SK-N-SH (cell line): ENCODE measurements around the gene TSHZ2.

Experiments used
- CHD2 ChIP-seq: fragments of 150-350 bp; IDR thresholded peaks from 2 replicates; pipeline ENCODE4 v1.6.1; 2018; ENCODE audit warnings: low read length; ENCODE audit not compliant: partially characterized antibody
- FOXM1 ChIP-seq: IDR thresholded peaks from 2 replicates; pipeline ENCODE4 v1.4.0; 2012; ENCODE audit warnings: low read depth, mild to moderate bottlenecking
- SIN3A ChIP-seq: IDR thresholded peaks from 2 replicates; pipeline ENCODE4 v1.6.1; 2012; ENCODE audit warnings: low read depth, mild to moderate bottlenecking, low read length, moderate library complexity, borderline replicate concordance
- TCF12 ChIP-seq: IDR thresholded peaks from 2 replicates; pipeline ENCODE4 v1.4.0; 2012
- TF ChIP-seq, protein P1 (sequence below): IDR thresholded peaks from 2 replicates; pipeline ENCODE4 v1.6.1; 2012; ENCODE audit warnings: mild to moderate bottlenecking, low read depth, low read length, moderate library complexity
- TF ChIP-seq, protein P2 (sequence below): fragments of 200-600 bp; sonication (generic); IDR thresholded peaks from 2 replicates; pipeline ENCODE4 v1.6.1; 2017; ENCODE audit warnings: antibody characterized with exemption, mild to moderate bottlenecking, moderate library complexity

DNA sequence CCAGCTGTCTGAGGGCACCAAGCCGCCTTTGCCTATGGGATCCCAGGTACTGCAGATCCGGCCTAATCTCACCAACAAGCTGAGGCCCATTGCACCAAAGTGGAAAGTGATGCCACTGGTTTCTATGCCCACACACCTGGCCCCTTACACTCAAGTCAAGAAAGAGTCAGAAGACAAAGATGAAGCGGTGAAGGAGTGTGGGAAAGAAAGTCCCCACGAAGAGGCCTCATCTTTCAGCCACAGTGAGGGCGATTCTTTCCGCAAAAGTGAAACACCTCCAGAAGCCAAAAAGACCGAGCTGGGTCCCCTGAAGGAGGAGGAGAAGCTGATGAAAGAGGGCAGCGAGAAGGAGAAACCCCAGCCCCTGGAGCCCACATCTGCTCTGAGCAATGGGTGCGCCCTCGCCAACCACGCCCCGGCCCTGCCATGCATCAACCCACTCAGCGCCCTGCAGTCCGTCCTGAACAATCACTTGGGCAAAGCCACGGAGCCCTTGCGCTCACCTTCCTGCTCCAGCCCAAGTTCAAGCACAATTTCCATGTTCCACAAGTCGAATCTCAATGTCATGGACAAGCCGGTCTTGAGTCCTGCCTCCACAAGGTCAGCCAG lies 283.0 kb downstream of the TSHZ2 start:
- TF ChIP-seq SIN3A (no peak), TCF12 (no peak), FOXM1 (no peak), CHD2 (no peak)
- TF ChIP-seq, protein P1, sequence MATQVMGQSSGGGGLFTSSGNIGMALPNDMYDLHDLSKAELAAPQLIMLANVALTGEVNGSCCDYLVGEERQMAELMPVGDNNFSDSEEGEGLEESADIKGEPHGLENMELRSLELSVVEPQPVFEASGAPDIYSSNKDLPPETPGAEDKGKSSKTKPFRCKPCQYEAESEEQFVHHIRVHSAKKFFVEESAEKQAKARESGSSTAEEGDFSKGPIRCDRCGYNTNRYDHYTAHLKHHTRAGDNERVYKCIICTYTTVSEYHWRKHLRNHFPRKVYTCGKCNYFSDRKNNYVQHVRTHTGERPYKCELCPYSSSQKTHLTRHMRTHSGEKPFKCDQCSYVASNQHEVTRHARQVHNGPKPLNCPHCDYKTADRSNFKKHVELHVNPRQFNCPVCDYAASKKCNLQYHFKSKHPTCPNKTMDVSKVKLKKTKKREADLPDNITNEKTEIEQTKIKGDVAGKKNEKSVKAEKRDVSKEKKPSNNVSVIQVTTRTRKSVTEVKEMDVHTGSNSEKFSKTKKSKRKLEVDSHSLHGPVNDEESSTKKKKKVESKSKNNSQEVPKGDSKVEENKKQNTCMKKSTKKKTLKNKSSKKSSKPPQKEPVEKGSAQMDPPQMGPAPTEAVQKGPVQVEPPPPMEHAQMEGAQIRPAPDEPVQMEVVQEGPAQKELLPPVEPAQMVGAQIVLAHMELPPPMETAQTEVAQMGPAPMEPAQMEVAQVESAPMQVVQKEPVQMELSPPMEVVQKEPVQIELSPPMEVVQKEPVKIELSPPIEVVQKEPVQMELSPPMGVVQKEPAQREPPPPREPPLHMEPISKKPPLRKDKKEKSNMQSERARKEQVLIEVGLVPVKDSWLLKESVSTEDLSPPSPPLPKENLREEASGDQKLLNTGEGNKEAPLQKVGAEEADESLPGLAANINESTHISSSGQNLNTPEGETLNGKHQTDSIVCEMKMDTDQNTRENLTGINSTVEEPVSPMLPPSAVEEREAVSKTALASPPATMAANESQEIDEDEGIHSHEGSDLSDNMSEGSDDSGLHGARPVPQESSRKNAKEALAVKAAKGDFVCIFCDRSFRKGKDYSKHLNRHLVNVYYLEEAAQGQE, result no peak
- TF ChIP-seq, protein P2, sequence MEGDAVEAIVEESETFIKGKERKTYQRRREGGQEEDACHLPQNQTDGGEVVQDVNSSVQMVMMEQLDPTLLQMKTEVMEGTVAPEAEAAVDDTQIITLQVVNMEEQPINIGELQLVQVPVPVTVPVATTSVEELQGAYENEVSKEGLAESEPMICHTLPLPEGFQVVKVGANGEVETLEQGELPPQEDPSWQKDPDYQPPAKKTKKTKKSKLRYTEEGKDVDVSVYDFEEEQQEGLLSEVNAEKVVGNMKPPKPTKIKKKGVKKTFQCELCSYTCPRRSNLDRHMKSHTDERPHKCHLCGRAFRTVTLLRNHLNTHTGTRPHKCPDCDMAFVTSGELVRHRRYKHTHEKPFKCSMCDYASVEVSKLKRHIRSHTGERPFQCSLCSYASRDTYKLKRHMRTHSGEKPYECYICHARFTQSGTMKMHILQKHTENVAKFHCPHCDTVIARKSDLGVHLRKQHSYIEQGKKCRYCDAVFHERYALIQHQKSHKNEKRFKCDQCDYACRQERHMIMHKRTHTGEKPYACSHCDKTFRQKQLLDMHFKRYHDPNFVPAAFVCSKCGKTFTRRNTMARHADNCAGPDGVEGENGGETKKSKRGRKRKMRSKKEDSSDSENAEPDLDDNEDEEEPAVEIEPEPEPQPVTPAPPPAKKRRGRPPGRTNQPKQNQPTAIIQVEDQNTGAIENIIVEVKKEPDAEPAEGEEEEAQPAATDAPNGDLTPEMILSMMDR, result no peak
